GM18502 (cell line): ENCODE measurements around the gene BMAL2.

ENCODE experiments used
- ATAC-seq: cut with Tn5 transposase; IDR thresholded peaks from one replicate; pipeline ENCODE4 v1.9.1; 2021; ENCODE audit warnings: mild to moderate bottlenecking; ENCODE audit not compliant: unreplicated experiment, poor library complexity

The BMAL2 gene

DNA sequence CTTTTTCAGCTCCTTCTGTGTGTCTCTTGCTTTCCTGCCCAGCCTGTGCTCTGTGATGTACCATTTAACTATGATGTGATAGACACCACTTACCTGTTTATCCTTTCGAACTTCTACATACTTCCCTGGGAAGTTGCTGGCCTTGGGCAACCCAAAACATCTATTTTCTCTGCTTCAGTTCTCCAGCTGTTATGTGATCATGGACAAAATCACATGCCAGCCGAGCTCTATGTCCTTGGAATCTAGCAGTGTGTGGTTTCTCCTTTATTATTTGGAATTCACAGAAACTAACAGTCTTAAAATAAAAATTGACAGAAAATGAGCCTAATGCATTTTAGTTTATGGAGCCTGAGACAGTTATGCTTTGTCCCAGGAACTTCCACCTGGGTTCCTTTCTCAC, 22.9 kb downstream of the BMAL2 start:
- no peak for ATAC-seq

DNA sequence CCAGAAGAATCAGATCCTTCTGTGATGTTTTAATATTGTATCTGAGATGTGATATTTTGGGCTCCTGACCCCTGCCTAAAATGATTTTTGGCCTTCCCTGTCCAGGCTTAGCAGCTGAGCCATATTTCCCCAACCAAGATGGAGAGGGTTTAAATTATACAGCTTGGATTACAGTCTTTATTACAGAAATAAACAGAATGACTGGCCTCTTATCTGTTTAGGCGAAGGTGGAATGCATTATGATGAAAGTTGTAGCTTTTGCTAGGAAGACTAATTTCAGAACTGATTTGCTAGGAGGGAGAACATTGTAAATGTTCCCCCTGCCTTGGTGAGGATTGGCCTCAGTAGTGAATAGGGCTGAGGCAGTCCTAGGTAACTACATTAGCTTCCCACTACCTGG, 23.3 kb downstream of the BMAL2 start:
- no peak for ATAC-seq

DNA sequence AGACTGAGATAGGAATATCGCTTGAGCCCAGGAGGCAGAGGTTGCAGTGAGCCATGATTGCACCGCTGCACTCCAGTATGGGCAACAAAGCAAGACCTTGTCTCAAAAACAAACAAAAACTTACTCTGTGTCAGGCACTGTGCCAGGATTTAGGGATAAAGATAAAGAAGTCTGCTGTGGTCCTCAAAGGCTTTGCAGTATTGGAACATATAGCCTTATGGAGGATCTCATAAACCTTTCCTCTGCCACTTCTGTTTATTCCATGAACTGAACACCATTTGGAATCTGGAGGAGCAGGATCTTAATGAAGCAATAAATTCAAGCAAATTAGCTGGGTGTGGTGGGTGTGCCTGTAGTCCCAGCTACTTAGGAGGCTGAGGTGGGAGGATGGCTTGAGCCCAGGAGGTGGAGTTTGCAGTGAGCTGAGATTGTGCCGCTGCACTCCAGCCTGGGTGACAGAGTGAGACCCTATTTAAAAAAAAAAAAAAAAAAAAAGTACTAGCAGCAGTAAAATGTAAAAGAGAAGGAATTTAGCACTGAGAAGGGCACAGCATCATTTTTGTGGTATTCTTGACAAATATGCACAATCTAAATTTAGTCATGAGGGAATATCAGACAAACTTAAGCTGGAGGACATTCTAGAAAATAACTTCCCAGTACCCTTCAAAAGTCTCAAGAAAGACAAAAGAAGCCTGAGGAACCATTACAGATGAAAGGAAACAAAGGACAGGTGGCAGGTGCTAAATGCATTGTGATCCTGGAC, 27.1 kb downstream of the BMAL2 start:
- ATAC-seq = no peak

DNA sequence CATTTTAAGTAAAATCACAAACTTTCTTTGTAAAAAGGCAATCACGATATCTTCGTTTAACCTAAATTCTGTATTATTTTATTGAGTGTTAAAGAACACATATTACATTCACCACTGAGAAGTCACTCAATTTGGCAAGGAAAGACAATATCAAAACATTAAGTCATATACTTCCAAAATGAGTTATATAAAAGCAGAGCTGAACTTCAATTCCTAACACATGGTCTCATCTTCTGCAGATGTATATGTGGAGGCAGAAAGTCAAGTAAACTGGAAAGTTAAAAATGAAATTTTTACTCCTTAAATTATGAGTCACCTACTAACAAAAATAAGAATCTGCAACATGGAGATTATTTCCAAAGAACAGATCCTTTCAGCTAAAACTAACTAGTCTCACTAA, 28.7 kb downstream of the BMAL2 start:
- ATAC-seq = no peak

DNA sequence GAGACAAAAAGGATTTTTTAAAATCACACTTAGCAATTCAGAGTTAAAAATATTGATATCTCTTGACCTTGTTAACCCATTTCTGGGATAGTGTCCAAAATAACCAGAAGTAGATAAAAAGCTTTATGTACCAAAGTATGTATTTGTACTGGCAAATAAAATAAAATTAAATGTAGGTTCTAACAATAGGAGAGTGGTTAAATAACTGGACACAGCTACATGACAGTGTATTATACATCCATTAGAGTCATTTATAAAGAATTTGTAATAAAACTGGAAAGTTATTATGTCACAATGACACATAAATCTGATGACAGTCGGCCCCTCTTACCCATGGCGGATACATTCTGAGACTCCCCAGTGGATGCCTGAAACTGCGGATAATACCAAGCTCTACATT, 34.0 kb downstream of the BMAL2 start:
- no peak for ATAC-seq

DNA sequence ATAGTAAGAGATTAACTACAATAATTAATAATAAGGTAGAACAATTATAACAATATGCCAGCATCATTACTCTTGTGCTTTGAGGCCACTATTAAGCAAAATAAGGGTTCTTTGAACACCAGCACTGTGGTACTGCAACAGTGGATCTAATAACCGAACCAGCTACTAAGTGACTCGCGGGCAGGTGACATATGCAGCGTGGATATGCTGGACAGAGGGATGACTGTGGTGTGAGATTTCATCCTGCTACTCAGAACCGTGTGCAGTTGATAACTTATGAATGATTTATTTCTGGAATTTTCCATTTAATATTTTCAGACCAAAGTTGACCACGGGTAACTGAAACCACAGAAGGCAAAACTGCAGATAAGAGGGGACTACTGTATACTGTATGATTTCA, 34.4 kb downstream of the BMAL2 start:
- ATAC-seq = no peak

DNA sequence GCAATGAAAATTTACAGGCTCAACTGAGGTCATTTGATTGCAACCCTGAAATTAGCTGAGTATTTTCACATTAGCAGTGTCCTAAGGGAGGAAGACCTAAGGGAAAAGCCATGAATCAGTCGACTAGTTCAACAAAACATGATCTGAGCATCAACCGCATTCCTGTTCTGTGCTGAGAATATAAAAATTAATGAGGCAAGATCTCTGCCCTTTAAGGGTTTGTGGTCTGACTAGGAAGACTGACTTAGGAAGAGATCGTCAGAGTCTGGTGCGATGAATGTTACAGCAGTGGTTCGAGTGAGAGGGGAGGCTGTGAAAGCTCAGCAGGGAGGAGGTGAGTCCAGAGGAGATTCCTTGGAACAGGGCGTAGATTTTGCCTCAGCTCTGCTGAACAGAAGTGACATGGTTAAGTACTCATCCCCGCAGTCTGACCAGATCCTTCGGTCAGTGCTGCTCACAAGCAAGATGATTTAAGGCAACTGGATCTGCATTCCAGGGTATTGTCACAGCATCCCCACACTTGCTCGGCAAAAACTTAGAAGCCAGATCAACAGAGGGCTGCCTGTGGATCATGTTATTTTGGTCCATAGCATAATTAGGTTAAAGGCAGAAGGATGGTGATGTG, 49.6 kb downstream of the BMAL2 start:
- no peak for ATAC-seq
